ENCODE results near the gene ETV5. TPM values are rescaled to one million over a fixed set of nuclear protein-coding genes. Genes with fewer than 3 reads are reported as not detected.

ETV5 gene
- total RNA-seq, 1 donor from 2014 or later: 5.0 TPM

- Histone ChIP-seq H3K36me3 (peaks cover 9% of the 10 kb centered on the region), H3K4me3 (no peak overlapping the region), H3K4me1 (no peaks in the 10 kb centered on the region), H3K27ac (replicated peaks) (no peak overlapping the region), H3K27me3 (ENCODE audit: low read depth) (no peaks in the 10 kb centered on the region), H3K9me3 (replicated peaks) (peaks cover 7% of the 10 kb centered on the region)
- TF ChIP-seq CTCF (IDR thresholded peaks at IDR 0.05; ENCODE audit: borderline replicate concordance): no peak
- DNase-seq: no peak
- intact Hi-C loops (cut with micrococcal nuclease): no loop called here
Observed at GRCh38 chr3:186073641-186074040, 35.2 kb downstream of the ETV5 start.

- intact Hi-C loops (cut with micrococcal nuclease): no loop called here
- Histone ChIP-seq H3K36me3 (peaks cover 9% of the 10 kb centered on the region), H3K27ac (replicated peaks) (no peak overlapping the region), H3K4me1 (no peaks in the 10 kb centered on the region), H3K27me3 (ENCODE audit: low read depth) (no peaks in the 10 kb centered on the region), H3K9me3 (replicated peaks) (peaks cover 7% of the 10 kb centered on the region), H3K4me3 (no peak overlapping the region)
- no peak for TF ChIP-seq CTCF (IDR thresholded peaks at IDR 0.05; ENCODE audit: borderline replicate concordance)
- no peak for DNase-seq
Observed at GRCh38 chr3:186070996-186071395, 37.9 kb downstream of the ETV5 start.

GRCh38 chr3:186070550-186070949 is 38.3 kb downstream of the ETV5 start:
- peaks cover 7% of the 10 kb centered on the region for H3K9me3 ChIP-seq (replicated peaks)
- intact Hi-C loops (cut with micrococcal nuclease): no loop called here
- H3K27me3 ChIP-seq (ENCODE audit: low read depth): no peaks in the 10 kb centered on the region
- no peak for DNase-seq
- H3K4me3 ChIP-seq: no peak overlapping the region
- H3K36me3 ChIP-seq: peaks cover 11% of the 10 kb centered on the region
- H3K27ac ChIP-seq (replicated peaks): no peak overlapping the region
- H3K4me1 ChIP-seq: no peaks in the 10 kb centered on the region
- no peak for TF ChIP-seq CTCF (IDR thresholded peaks at IDR 0.05; ENCODE audit: borderline replicate concordance)

- Histone ChIP-seq H3K9me3 (replicated peaks) (peaks cover 7% of the 10 kb centered on the region), H3K27me3 (ENCODE audit: low read depth) (no peaks in the 10 kb centered on the region), H3K36me3 (peaks cover 11% of the 10 kb centered on the region), H3K4me3 (no peak overlapping the region), H3K4me1 (no peaks in the 10 kb centered on the region), H3K27ac (replicated peaks) (no peak overlapping the region)
- no peak for DNase-seq
- intact Hi-C loops (cut with micrococcal nuclease): no loop called here
- TF ChIP-seq CTCF (IDR thresholded peaks at IDR 0.05; ENCODE audit: borderline replicate concordance): no peak
Observed at GRCh38 chr3:186070133-186070532, 38.8 kb downstream of the ETV5 start.

- no peak overlapping the region for H3K4me3 ChIP-seq
- DNase-seq: no peak
- H3K9me3 ChIP-seq (replicated peaks): no peaks in the 10 kb centered on the region
- peaks cover 17% of the 10 kb centered on the region for H3K36me3 ChIP-seq
- intact Hi-C loops (cut with micrococcal nuclease): no loop called here
- no peaks in the 10 kb centered on the region for H3K27me3 ChIP-seq (ENCODE audit: low read depth)
- no peak overlapping the region for H3K27ac ChIP-seq (replicated peaks)
- no peak for TF ChIP-seq CTCF (IDR thresholded peaks at IDR 0.05; ENCODE audit: borderline replicate concordance)
- no peaks in the 10 kb centered on the region for H3K4me1 ChIP-seq
Observed at GRCh38 chr3:186069199-186069598, 39.7 kb downstream of the ETV5 start.

- Histone ChIP-seq H3K9me3 (replicated peaks) (no peaks in the 10 kb centered on the region), H3K27me3 (ENCODE audit: low read depth) (no peaks in the 10 kb centered on the region), H3K27ac (replicated peaks) (no peak overlapping the region), H3K4me1 (no peaks in the 10 kb centered on the region), H3K36me3 (peaks cover 23% of the 10 kb centered on the region), H3K4me3 (no peak overlapping the region)
- intact Hi-C loops (cut with micrococcal nuclease): no loop called here
- no peak for TF ChIP-seq CTCF (IDR thresholded peaks at IDR 0.05; ENCODE audit: borderline replicate concordance)
- no peak for DNase-seq
Observed at GRCh38 chr3:186068243-186068552, 40.7 kb downstream of the ETV5 start.

Data from left ventricle myocardium inferior (tissue), 1 donor.